Suprapubic skin (tissue), 4 donors: Measurements from ENCODE around the gene NTF4. TPM values are rescaled to one million over a fixed set of nuclear protein-coding genes. Genes with fewer than 3 reads are reported as not detected.
A peak's percentile ranks its signal among the peaks of the same experiment; 100 is the strongest.

ENCODE experiments used
- DNase-seq, 2 donors: peaks; one replicate each; pipeline ENCODE4 v3.0.0-alpha.2; 2019; ENCODE audit warnings: low spot score in 2 of 2
- H3K27ac ChIP-seq: fragments of 200-600 bp; sonication (generic); one replicate; pipeline ENCODE4 v1.5.1; 2019
- H3K27me3 ChIP-seq: fragments of 200-600 bp; sonication (generic); one replicate; pipeline ENCODE4 v1.5.1; 2019
- H3K36me3 ChIP-seq: fragments of 200-600 bp; sonication (generic); one replicate; pipeline ENCODE4 v1.5.1; 2019
- H3K4me1 ChIP-seq: fragments of 200-600 bp; sonication (generic); one replicate; pipeline ENCODE4 v1.5.1; 2019
- H3K4me3 ChIP-seq: fragments of 200-600 bp; sonication (generic); one replicate; pipeline ENCODE4 v1.5.1; 2019; ENCODE audit warnings: mild to moderate bottlenecking
- H3K9me3 ChIP-seq: fragments of 200-600 bp; sonication (generic); one replicate; pipeline ENCODE4 v1.5.1; 2019
- EP300 ChIP-seq: sonication (generic); formaldehyde crosslinking; IDR thresholded peaks from one replicate; pipeline ENCODE4 v1.6.1; 2017; ENCODE audit warnings: antibody characterized with exemption
- POLR2A ChIP-seq, 2 donors: fragments of 450-650 bp; IDR thresholded peaks; one replicate each; pipeline ENCODE4 v1.6.1; 2017; ENCODE audit warnings: antibody characterized with exemption in 2 of 2, mild to moderate bottlenecking in 2 of 2, moderate library complexity in 2 of 2
- POLR2AphosphoS5 ChIP-seq, 3 donors: sonication (generic); formaldehyde crosslinking; IDR thresholded peaks; one replicate each; pipeline ENCODE4 v1.6.1; 2017; ENCODE audit warnings: antibody characterized with exemption in 3 of 3
- WGBS: methylation state at CpG from one replicate; pipeline ENCODE4 v1.1.5; 2018; 5-methylcytosine and 5-hydroxymethylcytosine counted together
- total RNA-seq, 4 donors: library from RNA; depleted of rRNA; stranded (reverse); fragments of >200 nt; gene quantifications; one replicate each; pipeline ENCODE4 v1.1.0, GENCODE V29; 2016
- TF ChIP-seq, protein P1 (sequence below), 2 donors: fragments of 200-600 bp in 1 of 2; fragments of 450-650 bp in 1 of 2; sonication (generic) in 1 of 2; IDR thresholded peaks; one replicate each; pipeline ENCODE4 v1.5.1; 2016 to 2019; ENCODE audit warnings: antibody characterized with exemption in 2 of 2, mild to moderate bottlenecking in 1 of 2, moderate library complexity in 1 of 2

Gene NTF4
- total RNA-seq, 4 donors from 2014 or later: 7.8 to 22.5 (median 13.1) TPM

DNA sequence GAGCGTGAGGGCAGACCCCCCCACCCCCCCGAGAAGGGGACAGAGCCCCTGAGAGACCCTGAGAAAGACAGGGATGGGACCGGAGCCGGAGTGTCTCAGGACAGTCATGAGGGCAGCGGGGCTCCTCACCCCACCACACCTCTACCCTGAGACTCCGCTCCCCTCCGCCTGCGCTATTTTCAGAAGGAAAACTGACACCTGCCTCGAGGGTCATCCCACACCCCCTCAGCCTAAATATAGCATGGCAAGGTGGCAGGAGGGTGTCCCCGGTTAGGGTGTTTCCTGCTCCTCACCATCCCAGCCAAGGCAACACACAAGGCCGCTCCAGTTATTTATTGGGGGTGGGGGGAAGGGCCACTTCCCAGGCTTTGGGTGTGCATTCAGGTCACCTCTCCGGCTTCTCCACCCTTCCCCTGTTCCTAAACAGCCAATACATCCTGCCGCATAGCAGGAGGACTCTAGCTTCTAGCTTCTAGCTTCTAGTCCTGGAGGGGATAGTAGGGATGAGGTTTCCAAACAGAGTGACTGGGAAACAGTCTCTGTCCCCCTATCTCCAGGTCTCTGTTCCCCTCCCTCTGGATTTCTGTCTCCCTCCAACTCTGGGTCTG lies 1.4 kb upstream of the NTF4 start:
- Histone ChIP-seq H3K27me3 (peaks cover 69% of the 10 kb centered on the region), H3K9me3 (no peaks in the 10 kb centered on the region)
- WGBS: 50% methylated on average over 12 of the region's 13 CpGs

DNA sequence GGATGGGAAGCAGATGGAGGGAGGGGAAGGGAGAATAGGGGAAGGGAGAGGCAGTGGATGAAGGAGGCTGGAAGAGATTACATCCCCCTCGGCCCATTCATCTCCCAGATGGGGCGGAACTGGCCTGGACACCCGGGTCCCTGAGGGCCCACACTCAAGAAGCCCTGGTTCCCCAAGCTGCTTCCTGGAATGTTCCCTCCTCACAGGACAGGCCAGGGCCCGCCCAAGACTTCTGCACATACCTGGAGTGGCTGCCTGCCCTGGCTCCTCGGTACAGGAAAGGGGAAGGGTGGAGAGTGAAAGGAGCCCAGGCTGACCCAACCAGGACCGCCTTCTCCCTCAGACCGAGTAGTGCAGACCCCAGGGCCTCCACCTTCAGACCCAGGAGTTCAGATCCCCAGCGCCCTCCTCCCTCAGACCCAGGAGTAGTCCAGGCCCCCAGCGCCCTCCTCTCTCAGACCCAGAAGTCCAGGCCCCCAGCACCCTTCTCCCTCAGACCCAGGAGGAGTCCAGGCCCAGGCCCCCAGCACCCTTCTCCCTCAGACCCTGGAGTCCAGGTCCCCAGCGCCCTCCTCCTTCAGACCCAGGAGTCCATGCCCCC lies 489 bp downstream of the NTF4 start:
- H3K36me3 ChIP-seq: no peaks in the 10 kb centered on the region
- H3K4me3 ChIP-seq: peak overlapping the region; percentile 47
- H3K4me1 ChIP-seq: peaks cover 21% of the 10 kb centered on the region
- 29% methylated on average over 4 of the region's 10 CpGs for WGBS
- peaks cover 55% of the 10 kb centered on the region for H3K27me3 ChIP-seq
- H3K27ac ChIP-seq: peak overlapping the region; percentile 78
- TF ChIP-seq, protein P1, sequence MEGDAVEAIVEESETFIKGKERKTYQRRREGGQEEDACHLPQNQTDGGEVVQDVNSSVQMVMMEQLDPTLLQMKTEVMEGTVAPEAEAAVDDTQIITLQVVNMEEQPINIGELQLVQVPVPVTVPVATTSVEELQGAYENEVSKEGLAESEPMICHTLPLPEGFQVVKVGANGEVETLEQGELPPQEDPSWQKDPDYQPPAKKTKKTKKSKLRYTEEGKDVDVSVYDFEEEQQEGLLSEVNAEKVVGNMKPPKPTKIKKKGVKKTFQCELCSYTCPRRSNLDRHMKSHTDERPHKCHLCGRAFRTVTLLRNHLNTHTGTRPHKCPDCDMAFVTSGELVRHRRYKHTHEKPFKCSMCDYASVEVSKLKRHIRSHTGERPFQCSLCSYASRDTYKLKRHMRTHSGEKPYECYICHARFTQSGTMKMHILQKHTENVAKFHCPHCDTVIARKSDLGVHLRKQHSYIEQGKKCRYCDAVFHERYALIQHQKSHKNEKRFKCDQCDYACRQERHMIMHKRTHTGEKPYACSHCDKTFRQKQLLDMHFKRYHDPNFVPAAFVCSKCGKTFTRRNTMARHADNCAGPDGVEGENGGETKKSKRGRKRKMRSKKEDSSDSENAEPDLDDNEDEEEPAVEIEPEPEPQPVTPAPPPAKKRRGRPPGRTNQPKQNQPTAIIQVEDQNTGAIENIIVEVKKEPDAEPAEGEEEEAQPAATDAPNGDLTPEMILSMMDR (IDR thresholded peaks at IDR 0.05): no peak
- no peak for TF ChIP-seq POLR2AphosphoS5 (IDR thresholded peaks at IDR 0.05)
- TF ChIP-seq EP300: no peak
- TF ChIP-seq POLR2A (IDR thresholded peaks at IDR 0.05): no peak
- no peaks in the 10 kb centered on the region for H3K9me3 ChIP-seq
- DNase-seq: no peak

More for the DNA sequence above, 1.4 kb upstream of the NTF4 start:
- Histone ChIP-seq H3K4me3 (no peak overlapping the region), H3K4me1 (peaks cover 21% of the 10 kb centered on the region), H3K27ac (no peak overlapping the region), H3K36me3 (no peaks in the 10 kb centered on the region)
- DNase-seq: no peak
- TF ChIP-seq, protein P1 (IDR thresholded peaks at IDR 0.05): no peak
- TF ChIP-seq EP300 (no peak), POLR2AphosphoS5 (IDR thresholded peaks at IDR 0.05) (no peak), POLR2A (IDR thresholded peaks at IDR 0.05) (no peak)

DNA sequence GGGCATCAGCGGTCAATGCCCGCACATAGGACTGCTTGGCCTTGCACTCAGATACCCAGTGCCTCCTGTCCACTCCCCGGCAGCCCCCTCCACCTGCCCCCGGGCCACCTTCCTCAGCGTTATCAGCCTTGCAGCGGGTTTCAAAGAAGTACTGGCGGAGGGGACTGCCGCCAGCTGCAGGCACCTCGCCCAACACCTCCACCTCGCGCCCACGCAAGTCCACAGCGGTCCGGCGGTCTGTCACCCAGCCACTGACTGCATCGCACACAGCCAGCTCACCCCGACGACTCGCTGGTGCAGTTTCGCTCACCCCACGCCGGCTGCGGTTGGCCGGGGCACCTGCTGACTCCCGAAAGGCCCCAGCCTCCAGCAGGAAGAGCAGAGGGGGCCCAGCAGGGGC lies 3.2 kb downstream of the NTF4 start:
- no peak for DNase-seq
- H3K9me3 ChIP-seq: no peaks in the 10 kb centered on the region
- H3K4me3 ChIP-seq: no peak overlapping the region
- no peak overlapping the region for H3K27ac ChIP-seq
- H3K4me1 ChIP-seq: peaks cover 41% of the 10 kb centered on the region
- 83% methylated on average over 12 of the region's 25 CpGs for WGBS
- peaks cover 58% of the 10 kb centered on the region for H3K27me3 ChIP-seq
- no peaks in the 10 kb centered on the region for H3K36me3 ChIP-seq
- TF ChIP-seq, protein P1 (IDR thresholded peaks at IDR 0.05): no peak
- TF ChIP-seq EP300 (no peak), POLR2A (IDR thresholded peaks at IDR 0.05) (no peak), POLR2AphosphoS5 (IDR thresholded peaks at IDR 0.05) (no peak)

DNA sequence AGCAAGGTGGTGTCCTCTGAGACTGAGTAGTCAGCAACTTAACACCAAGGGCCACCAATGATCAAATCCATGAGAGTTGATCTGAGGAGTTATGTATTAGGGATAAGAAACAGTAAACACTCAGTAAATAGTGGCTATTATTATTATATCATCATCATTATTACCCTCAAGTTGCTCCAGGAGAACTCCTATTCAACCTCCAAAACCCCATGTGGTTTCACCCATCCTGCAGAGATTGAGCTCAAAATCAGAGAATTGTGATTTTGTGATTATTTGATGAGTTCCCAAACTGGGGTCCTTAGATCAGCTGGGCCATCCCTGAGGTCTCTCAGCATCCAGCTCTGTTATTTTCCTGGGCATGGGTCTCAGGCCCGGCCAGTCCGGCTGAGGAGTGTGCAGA lies 3.6 kb downstream of the NTF4 start:
- WGBS: no CpG with 5 or more reads among the region's 2 CpGs
- DNase-seq: no peak
- H3K27me3 ChIP-seq: peaks cover 54% of the 10 kb centered on the region
- H3K9me3 ChIP-seq: no peaks in the 10 kb centered on the region
- H3K4me3 ChIP-seq: no peak overlapping the region
- no peaks in the 10 kb centered on the region for H3K36me3 ChIP-seq
- peaks cover 46% of the 10 kb centered on the region for H3K4me1 ChIP-seq
- TF ChIP-seq EP300 (no peak), POLR2A (IDR thresholded peaks at IDR 0.05) (no peak), POLR2AphosphoS5 (IDR thresholded peaks at IDR 0.05) (no peak)
- TF ChIP-seq, protein P1 (IDR thresholded peaks at IDR 0.05): no peak
- no peak overlapping the region for H3K27ac ChIP-seq

DNA sequence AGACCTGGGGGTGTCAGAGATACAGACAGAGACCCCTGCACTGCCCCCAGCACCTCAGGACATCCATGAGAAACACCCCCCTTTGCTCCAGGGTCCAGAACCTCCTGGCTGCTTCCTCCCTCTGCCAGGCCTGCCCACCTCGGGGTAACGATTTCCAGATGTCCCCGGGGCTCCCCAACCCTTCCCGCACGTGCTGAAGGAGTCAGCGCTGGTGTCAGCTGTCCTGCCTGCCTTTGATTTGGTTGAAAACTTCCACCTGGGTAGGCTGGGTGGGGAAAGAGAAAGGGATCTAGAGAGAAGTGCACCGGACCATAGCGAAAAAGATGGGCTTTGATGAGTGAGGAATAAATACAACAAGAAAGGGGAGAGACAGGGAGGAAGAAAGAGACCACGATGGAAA lies 5.6 kb downstream of the NTF4 start:
- TF ChIP-seq POLR2A (IDR thresholded peaks at IDR 0.05): no peak
- no peak for DNase-seq
- no peak overlapping the region for H3K27ac ChIP-seq
- no peak overlapping the region for H3K4me3 ChIP-seq
- H3K4me1 ChIP-seq: peaks cover 34% of the 10 kb centered on the region
- WGBS: 35% methylated on average over 9 of the region's 9 CpGs
- H3K36me3 ChIP-seq: no peaks in the 10 kb centered on the region
- no peaks in the 10 kb centered on the region for H3K9me3 ChIP-seq
- H3K27me3 ChIP-seq: peaks cover 35% of the 10 kb centered on the region
